Activated naive CD8-positive, alpha-beta T cell treated with anti-CD3 and anti-CD28 coated beads for 36 hours (primary cell): Measurements from ENCODE around the gene NUAK1. TPM values are rescaled to one million over a fixed set of nuclear protein-coding genes. Genes with fewer than 3 reads are reported as not detected.

Experiments used
- DNase-seq: peaks from one replicate; pipeline ENCODE4 v3.0.0; 2021
- H3K27ac Mint-ChIP-seq: one replicate; pipeline ENCODE4 v1.8.0; 2022; ENCODE audit warnings: mild to moderate bottlenecking, moderate library complexity, mixed read lengths
- H3K27me3 Mint-ChIP-seq: one replicate; pipeline ENCODE4 v1.8.0; 2022; ENCODE audit warnings: mild to moderate bottlenecking, mixed read lengths
- H3K36me3 Mint-ChIP-seq: one replicate; pipeline ENCODE4 v1.8.0; 2021; ENCODE audit warnings: mild to moderate bottlenecking, mixed read lengths
- H3K4me1 Mint-ChIP-seq: one replicate; pipeline ENCODE4 v1.8.0; 2021; ENCODE audit warnings: mixed read lengths
- H3K4me3 Mint-ChIP-seq: one replicate; pipeline ENCODE4 v1.8.0; 2022; ENCODE audit warnings: mild to moderate bottlenecking, moderate library complexity, mixed read lengths
- H3K9me3 Mint-ChIP-seq: one replicate; pipeline ENCODE4 v1.8.0; 2022; ENCODE audit warnings: mixed read lengths
- total RNA-seq, 2 experiments: library from RNA; stranded (reverse); gene quantifications; one replicate each; pipeline ENCODE4 v1.2.3, GENCODE V29; 2021

Gene NUAK1
- total RNA-seq, 2 experiments from 2014 or later: not detected

DNA sequence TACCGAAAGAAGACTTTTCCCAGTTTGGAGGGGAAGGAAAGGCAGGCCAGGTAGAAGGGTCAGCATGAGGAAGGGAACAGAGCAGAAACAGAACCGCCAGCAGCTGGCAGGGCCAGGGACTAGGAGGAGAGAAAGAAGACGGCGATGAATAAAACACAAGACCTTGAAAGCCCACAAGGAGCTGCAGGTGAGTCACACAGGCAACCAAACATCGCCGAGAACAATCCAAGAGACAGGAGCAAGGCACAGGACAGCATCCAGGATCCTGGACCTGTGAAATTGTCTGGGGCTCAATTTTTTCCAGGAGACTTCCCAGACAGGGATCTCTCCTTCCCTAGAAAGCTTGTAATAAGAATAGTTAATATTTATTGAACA lies 47.3 kb downstream of the NUAK1 start:
- H3K27ac Mint-ChIP-seq: no peak overlapping the region
- H3K4me1 Mint-ChIP-seq: no peaks in the 10 kb centered on the region
- H3K27me3 Mint-ChIP-seq: peaks cover 3% of the 10 kb centered on the region

DNA sequence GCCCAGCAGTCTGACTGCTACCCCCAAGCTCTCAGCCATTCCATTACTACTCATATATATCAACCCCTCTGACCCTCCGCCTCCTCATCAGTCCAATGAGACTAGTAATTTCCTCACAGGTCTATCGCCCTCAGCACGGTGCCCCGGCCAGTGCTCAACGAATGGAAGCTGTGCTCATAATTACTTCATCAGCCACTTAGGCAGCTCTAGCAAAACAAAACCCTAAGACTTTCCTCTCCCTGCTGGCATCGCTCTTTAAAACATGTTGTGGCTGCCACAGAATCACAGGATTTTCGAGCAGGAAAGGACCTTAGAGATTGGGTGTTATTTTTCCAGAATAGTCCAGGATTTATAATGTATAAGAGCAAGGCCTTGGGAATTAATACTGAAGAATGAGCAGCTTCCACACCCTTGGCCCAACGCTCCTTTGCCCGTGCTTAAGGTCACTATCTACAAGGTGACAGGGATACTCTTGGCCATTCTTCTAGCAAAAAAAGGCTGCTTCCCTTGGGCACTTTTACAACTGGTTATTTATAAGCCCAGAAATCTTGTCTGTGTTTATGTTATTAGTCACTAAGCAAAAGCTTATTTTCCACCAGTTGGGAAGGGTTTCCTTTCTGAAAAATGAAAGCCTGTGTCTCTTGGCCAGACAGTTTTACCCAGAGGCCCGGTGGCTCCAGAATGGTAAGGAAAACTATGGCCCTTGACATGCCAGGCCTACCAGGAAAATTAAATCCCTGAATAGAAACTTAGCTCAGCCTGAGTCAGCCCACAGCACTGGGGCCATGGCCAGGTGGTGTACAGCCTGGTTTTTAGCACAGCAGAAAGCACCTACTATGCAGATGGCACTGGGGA lies 47.9 kb downstream of the NUAK1 start:
- Mint-ChIP-seq H3K9me3 (no peaks in the 10 kb centered on the region), H3K27ac (no peak overlapping the region), H3K4me1 (no peaks in the 10 kb centered on the region), H3K27me3 (peaks cover 5% of the 10 kb centered on the region), H3K36me3 (no peaks in the 10 kb centered on the region), H3K4me3 (no peak overlapping the region)
- DNase-seq: no peak

More for the DNA sequence above, 47.3 kb downstream of the NUAK1 start:
- Mint-ChIP-seq H3K36me3 (no peaks in the 10 kb centered on the region), H3K9me3 (no peaks in the 10 kb centered on the region), H3K4me3 (no peak overlapping the region)
- no peak for DNase-seq

DNA sequence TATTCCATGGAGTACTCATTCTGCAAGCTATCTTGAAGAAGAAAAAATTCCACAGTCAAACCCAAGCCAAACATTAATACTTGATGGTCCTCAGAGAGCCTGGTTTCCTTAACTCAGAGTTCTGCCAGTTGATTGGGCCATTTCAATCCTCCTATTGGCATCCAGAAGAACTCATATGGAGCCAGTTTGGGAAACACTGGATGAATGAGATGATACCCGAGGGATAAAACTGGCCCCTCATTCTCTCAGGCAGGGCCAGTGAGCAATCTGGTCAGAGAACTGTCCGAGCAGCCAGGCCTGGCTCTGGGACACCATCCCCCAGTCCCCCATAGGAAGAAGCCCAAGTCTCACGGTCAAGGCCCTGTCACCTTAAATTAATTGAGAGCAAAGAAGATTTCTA lies 48.8 kb downstream of the NUAK1 start:
- H3K27me3 Mint-ChIP-seq: peaks cover 6% of the 10 kb centered on the region
- no peak overlapping the region for H3K27ac Mint-ChIP-seq
- H3K4me3 Mint-ChIP-seq: no peak overlapping the region
- no peaks in the 10 kb centered on the region for H3K36me3 Mint-ChIP-seq
- H3K9me3 Mint-ChIP-seq: no peaks in the 10 kb centered on the region
- H3K4me1 Mint-ChIP-seq: no peaks in the 10 kb centered on the region
- DNase-seq: no peak

DNA sequence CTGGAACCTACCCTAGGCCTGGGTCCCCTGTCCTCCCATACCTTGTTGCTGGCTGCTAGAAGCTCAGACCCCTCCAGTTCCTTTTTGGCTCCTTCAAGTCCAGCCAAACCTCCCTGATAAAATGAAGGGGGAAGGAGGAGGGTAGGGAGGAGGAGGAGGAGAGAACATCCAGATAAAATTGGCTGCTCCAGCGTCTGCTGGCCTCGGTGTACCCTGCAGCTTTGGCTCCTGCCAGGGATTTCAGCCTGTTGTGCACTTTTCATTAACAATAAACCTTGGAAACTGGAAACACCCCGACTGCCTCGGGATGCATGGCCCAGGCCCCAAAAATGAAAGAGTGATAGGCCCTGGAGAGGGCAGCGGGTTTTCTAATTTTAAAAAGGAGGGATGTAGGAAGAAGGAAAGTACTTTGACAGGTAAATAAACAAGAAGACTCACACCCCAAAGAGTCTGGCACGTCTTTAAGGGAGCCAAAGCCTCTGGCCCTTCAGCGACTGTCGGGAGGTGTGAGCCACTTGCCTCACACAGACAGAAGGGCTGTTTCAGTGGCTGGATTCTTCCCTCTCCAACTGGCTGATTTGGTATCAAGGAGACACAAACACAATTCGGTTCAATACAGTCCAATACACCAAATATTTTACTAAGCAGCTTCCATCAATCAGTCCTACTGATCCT lies 49.8 kb downstream of the NUAK1 start:
- H3K36me3 Mint-ChIP-seq: no peaks in the 10 kb centered on the region

DNA sequence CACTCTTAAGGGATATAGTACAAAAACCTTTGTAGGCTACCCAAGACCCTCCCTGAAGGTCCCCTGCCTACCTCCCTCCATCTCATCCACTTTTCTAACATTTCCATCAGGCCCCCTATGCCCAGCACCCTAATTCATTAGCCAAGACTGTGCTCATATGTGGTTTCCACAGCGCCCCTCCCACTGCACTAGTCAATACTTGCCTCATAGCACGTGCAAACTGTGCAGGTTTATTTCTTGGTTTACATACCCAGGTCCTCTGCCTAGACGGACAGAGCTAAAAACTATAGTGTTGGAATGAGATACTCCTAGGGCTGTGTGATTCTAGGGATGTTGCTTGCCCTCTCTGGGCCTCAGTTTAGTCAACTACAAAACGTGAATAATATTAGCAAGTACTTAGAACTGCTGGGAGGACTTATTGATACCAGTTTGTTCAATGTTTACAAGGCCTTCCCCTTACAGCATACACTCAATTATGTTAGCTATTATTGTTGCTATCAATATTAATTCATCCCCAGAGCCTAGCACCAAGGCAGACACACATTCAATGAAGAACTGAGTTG lies 50.4 kb downstream of the NUAK1 start:
- Mint-ChIP-seq H3K27ac (no peak overlapping the region), H3K27me3 (peaks cover 14% of the 10 kb centered on the region), H3K4me3 (no peak overlapping the region), H3K9me3 (no peaks in the 10 kb centered on the region), H3K36me3 (no peaks in the 10 kb centered on the region), H3K4me1 (no peaks in the 10 kb centered on the region)
- no peak for DNase-seq

More for the DNA sequence above, 49.8 kb downstream of the NUAK1 start:
- H3K27me3 Mint-ChIP-seq: peaks cover 8% of the 10 kb centered on the region
- DNase-seq: no peak
- H3K4me3 Mint-ChIP-seq: no peak overlapping the region
- H3K4me1 Mint-ChIP-seq: no peaks in the 10 kb centered on the region
- H3K9me3 Mint-ChIP-seq: no peaks in the 10 kb centered on the region
- H3K27ac Mint-ChIP-seq: no peak overlapping the region

DNA sequence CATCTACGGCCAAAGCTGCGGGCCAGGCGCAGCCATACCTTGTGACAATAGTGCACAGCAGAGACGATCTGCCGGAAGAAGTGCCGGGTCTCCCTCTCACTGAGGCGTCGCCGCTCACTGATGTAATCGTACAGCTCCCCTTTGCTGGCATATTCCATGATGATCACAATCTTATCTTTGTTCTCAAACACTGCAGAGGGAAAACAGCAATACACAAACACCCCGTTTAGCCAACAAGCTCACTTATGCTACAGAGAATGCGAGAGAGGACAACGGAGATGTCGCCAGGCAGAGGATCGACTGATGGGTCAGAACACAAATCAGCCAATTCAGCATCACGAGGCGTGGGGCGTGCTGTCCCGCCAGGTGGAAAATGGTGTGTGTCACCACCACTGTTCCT lies 52.1 kb downstream of the NUAK1 start:
- Mint-ChIP-seq H3K4me1 (no peaks in the 10 kb centered on the region), H3K36me3 (no peaks in the 10 kb centered on the region), H3K4me3 (no peak overlapping the region), H3K27me3 (peaks cover 24% of the 10 kb centered on the region), H3K27ac (no peak overlapping the region), H3K9me3 (no peaks in the 10 kb centered on the region)
- DNase-seq: no peak

DNA sequence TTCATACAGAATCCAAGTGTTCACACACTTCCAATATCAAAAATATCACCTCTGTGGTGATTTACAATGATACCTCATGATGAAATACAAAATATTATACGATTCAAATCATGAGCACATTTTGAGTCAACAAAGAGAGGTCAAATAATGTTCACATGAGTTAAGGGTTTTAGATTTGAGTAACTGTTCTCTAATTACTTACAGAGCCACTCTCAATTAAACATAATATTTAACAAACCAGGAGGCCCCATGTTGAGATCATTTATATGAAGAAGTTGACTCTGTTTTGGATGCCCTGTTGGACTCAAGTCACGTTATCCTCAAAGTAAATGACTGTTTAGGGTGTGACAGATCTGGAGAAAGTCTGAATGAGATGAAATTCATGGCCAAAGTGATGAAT lies 53.5 kb downstream of the NUAK1 start:
- DNase-seq: no peak
- Mint-ChIP-seq H3K4me3 (no peak overlapping the region), H3K4me1 (no peaks in the 10 kb centered on the region), H3K27ac (no peak overlapping the region), H3K9me3 (no peaks in the 10 kb centered on the region), H3K36me3 (no peaks in the 10 kb centered on the region), H3K27me3 (peaks cover 24% of the 10 kb centered on the region)

DNA sequence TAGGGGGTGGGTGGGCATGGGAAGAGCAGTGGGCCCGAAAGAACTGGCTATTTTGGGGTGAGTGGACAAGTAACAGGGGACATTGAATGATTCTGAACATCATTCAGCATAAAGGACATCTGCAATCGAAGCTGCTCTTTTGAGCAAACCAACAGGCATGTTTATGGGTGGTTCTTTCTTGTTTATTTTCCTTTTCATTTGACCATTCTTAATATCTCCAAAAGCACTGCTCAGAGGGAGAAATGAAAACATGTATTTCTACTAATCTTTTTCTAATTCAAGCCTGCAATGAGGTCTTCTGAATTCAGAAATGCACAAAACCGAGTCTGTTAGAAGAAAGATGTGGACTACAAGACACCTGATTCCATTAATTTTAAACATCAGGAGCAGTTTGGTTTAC lies 54.0 kb downstream of the NUAK1 start:
- Mint-ChIP-seq H3K27ac (no peak overlapping the region), H3K27me3 (peaks cover 24% of the 10 kb centered on the region), H3K9me3 (no peaks in the 10 kb centered on the region), H3K4me1 (no peaks in the 10 kb centered on the region), H3K36me3 (no peaks in the 10 kb centered on the region), H3K4me3 (no peak overlapping the region)
- no peak for DNase-seq

DNA sequence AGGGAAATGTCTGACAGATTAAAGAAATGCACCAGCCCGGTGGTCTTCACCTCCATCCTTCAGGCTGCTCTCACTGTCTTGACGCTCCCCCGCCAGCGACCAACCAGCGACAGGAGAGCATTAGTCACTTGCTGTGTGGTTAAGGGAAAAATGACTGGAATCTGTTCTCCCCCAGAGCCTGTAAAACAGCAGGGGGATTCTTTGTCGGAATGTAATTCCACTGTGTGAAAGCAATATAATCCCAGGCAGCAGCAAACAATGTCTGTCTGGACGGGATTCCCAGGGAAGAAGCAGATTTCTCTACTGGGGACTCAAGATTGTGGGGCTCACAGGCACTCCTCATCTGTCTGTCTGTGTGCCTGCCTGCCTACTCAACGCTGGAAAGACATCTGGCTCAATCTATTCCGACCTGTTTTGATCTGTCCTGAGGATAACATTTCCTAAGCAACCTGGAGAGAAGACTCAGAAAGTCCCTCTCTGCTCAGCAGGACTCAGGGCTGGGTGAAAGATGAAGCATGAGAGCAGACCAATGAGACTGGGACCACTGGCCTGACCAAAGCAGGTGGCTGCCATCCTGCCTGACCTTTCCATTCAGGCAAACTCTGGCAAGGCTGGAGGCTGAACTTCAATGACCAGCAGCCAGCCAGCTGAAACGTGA lies 54.6 kb downstream of the NUAK1 start:
- no peak overlapping the region for H3K4me3 Mint-ChIP-seq
- peaks cover 30% of the 10 kb centered on the region for H3K27me3 Mint-ChIP-seq
- no peak for DNase-seq
- no peaks in the 10 kb centered on the region for H3K36me3 Mint-ChIP-seq
- H3K9me3 Mint-ChIP-seq: no peaks in the 10 kb centered on the region
- no peaks in the 10 kb centered on the region for H3K4me1 Mint-ChIP-seq
- no peak overlapping the region for H3K27ac Mint-ChIP-seq

DNA sequence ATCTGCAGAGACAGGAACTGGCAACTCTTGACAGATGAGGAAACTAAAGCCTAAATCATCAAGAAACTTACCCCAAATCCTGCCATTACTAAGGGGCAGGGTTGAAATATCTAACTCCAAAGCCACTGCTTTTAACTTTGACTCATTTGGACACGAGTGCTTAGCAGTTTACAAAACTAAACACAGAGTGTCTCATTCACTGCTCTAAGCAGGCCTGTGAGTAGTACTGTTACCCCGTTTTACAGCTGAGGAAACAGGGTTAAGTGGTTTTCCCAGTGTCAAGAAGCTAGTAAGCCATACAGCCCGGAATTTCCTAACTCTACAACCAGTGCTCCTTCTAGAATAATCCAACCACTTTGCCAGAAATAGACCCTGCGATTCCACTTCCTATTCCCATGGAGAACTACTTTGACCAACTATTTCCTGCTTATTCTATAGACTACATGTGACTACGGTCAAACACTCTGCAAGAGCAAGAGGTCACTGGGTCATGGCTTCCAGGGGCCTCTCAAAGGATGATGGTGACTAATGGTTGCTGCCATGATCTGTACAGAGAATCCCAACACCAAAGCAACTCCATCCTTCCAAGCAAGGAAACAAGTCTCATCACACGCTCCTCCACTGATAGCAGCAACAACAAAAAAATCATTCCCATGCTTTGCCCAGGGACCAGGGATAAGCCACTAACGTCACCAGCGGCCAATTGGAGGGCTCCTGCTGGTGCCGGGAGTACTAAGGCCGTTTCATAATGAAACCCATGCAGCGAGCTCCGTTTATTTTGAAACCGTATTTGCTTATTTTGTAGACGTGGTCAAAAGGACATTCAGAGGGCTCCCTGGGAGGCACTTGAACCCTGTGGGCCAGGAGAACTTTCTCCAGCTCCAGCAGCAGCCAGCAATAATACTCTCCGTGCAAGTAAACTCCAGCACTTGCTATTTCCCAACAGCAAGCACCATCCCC lies 56.3 kb downstream of the NUAK1 start:
- no peak overlapping the region for H3K27ac Mint-ChIP-seq
- H3K4me3 Mint-ChIP-seq: no peak overlapping the region
- no peak for DNase-seq
- no peaks in the 10 kb centered on the region for H3K36me3 Mint-ChIP-seq
- H3K27me3 Mint-ChIP-seq: peaks cover 33% of the 10 kb centered on the region
- no peaks in the 10 kb centered on the region for H3K4me1 Mint-ChIP-seq
- H3K9me3 Mint-ChIP-seq: no peaks in the 10 kb centered on the region

DNA sequence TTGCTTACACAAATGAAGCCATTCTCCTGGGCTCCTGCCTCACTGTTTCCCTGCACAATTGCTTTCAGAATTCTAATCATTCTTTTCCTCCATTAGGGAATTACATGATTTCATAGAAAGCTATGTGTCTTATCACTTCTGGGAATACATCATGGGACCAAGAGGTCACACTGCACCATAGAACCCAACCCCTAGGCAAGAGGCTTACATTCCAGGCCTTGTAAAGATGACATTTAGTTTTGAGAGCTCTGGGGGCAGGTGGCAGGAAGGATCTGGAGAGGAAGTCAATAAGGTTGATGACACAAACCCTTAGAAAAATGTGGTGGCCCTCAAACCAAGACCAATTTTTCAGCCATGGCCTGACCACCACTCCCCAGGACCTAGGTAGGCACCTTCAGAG lies 57.1 kb downstream of the NUAK1 start:
- Mint-ChIP-seq H3K36me3 (no peaks in the 10 kb centered on the region), H3K4me3 (no peak overlapping the region), H3K27ac (no peak overlapping the region), H3K27me3 (peaks cover 34% of the 10 kb centered on the region), H3K4me1 (no peaks in the 10 kb centered on the region), H3K9me3 (no peaks in the 10 kb centered on the region)
- no peak for DNase-seq

DNA sequence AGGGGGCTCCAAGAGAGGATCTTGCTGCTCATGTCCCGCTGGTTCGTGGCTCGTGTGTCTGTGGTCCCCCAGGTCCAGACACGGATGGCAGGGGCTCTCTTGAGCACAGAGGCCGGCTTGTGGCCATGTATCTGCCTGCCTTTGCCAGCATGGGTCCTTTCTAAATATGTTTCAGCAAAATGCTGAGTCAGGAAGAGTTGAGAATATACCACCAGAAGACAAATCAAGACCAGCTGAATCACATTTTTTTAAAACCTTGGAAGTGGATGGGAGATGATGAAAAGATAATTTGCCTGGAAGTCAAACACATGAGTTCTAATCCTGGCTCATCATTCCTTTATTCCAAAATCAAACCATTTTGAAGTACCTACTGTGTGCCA lies 58.0 kb downstream of the NUAK1 start:
- Mint-ChIP-seq H3K27me3 (peaks cover 36% of the 10 kb centered on the region), H3K27ac (no peak overlapping the region), H3K4me1 (no peaks in the 10 kb centered on the region), H3K36me3 (no peaks in the 10 kb centered on the region), H3K4me3 (no peak overlapping the region), H3K9me3 (no peaks in the 10 kb centered on the region)
- no peak for DNase-seq

DNA sequence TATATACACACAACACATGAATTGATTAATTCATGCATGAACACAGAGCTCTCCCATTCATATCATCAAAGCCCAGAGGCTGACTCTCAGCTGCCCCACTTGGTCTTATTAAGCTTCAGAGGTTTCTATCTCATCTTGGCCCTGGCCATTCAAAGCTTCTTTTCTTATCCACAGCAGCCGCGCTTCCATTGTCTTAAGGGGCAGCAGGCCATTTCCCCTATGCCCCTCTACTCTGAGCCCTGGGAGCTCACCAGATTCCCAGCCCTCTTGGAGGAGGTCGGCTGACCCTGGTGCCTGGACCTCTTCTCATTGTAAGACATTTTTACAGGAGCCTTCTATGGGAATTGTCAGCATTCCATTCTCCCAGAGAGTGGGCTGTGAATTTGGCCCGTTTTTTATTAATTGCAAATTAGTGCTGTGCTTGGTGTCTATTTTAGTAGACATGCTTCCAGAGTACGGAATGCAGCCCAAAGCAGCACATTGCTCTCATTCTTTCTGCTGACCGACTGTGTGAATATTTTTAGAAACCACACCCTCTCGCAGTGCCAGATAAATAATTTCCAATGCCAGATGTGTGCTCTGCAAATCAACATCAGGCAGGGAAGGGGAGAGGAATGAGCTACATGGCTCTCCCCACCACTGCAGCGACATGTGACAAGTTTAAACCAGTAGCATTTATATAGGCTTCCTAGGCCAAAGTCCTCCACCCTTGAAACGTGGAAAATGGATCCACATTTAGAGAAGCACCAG lies 58.5 kb downstream of the NUAK1 start:
- Mint-ChIP-seq H3K9me3 (no peaks in the 10 kb centered on the region), H3K27me3 (peaks cover 35% of the 10 kb centered on the region), H3K36me3 (no peaks in the 10 kb centered on the region), H3K4me3 (no peak overlapping the region), H3K27ac (no peak overlapping the region), H3K4me1 (no peaks in the 10 kb centered on the region)
- no peak for DNase-seq
